ENCODE measurements around the gene TMEM18. TPM values are rescaled to one million over a fixed set of nuclear protein-coding genes. Genes with fewer than 3 reads are reported as not detected.

Gene TMEM18
- total and polyA plus RNA-seq, 2 of the 4 experiments (the other 2 are of a cell fraction): 15.2 to 30.2 TPM

GRCh38 chr2:656676-657075 is 20.5 kb downstream of the TMEM18 start:
- no peak overlapping the region for H3K14ac ChIP-seq (replicated peaks; ENCODE audit: low read depth, low read length)
- H3K79me1 ChIP-seq (ENCODE audit: low read depth in 1 of 2, low read length in 2 of 2): no peaks in the 10 kb centered on the region
- ChIA-PET CTCF (no interaction called here), POLR2A (ENCODE audit: unreplicated experiment) (no interaction called here)
- no peak overlapping the region for H2BK15ac ChIP-seq (ENCODE audit: low read depth, low read length)
- no peaks in the 10 kb centered on the region for H3K9me1 ChIP-seq (ENCODE audit: insufficient read depth, low read length)
- no peak overlapping the region for H3K4ac ChIP-seq (ENCODE audit: low read depth, low read length)
- H2BK5ac ChIP-seq (ENCODE audit: low read depth, low read length, poor library complexity, severe bottlenecking): no peak overlapping the region
- H3K4me2 ChIP-seq (ENCODE audit: low read depth, low read length): no peak overlapping the region
- H2AK5ac ChIP-seq (ENCODE audit: low read depth, low read length): no peak overlapping the region
- no CpG with 5 or more reads among the region's 5 CpGs for WGBS, 2 experiments (ENCODE audit: extremely low coverage in 2 of 2, insufficient read length in 1 of 2)
- no peak for ATAC-seq (ENCODE audit: low read depth)
- no peak for DNase-seq
- no peaks in the 10 kb centered on the region for H3K9me3 ChIP-seq (ENCODE audit: control insufficient read depth, insufficient read depth, low read length)
- H3K36me3 ChIP-seq (ENCODE audit: control insufficient read depth, insufficient read depth, low read length): no peaks in the 10 kb centered on the region
- H2BK20ac ChIP-seq (ENCODE audit: low read depth, low read length): no peak overlapping the region
- no peaks in the 10 kb centered on the region for H4K20me1 ChIP-seq (ENCODE audit: insufficient read depth, low read length)
- dilution Hi-C loops (cut with HindIII; ENCODE audit: low sequenced_read_pairs, unreplicated experiment): no loop called here
- intact Hi-C loops (cut with micrococcal nuclease): no loop called here
- H3K4me3 ChIP-seq (ENCODE audit: insufficient read depth, low read depth, low read length): no peak overlapping the region
- no peak overlapping the region for H2BK120ac ChIP-seq (ENCODE audit: low read depth, low read length)
- no peak overlapping the region for H3K18ac ChIP-seq (ENCODE audit: low read depth, low read length)
- no peak overlapping the region for H2AK9ac ChIP-seq (replicated peaks; ENCODE audit: low read depth, low read length, poor library complexity)
- H4K91ac ChIP-seq (ENCODE audit: insufficient read depth, low read depth, low read length): no peak overlapping the region
- no peak overlapping the region for H3K9ac ChIP-seq (ENCODE audit: low read depth, low read length)
- H4K5ac ChIP-seq (ENCODE audit: low read depth, low read length): no peak overlapping the region
- H4K8ac ChIP-seq (ENCODE audit: low read depth in 2 of 2, low read length in 2 of 2): no peak overlapping the region
- in situ Hi-C loops (cut with MboI; ENCODE audit: low sequenced_read_pairs): no loop called here
- no peaks in the 10 kb centered on the region for H3K4me1 ChIP-seq (ENCODE audit: control insufficient read depth, insufficient read depth, low read length)
- no peak overlapping the region for H3K23ac ChIP-seq (ENCODE audit: low read depth, low read length)
- no peak overlapping the region for H3K27ac ChIP-seq (ENCODE audit: insufficient read depth, low read length)
- TF ChIP-seq RCOR1 (IDR thresholded peaks at IDR 0.05; ENCODE audit: insufficient replicate concordance, low read length) (no peak), RFX5 (IDR thresholded peaks at IDR 0.05; ENCODE audit: low read depth, low read length) (no peak), MXI1 (IDR thresholded peaks at IDR 0.05; ENCODE audit: borderline replicate concordance, low read depth, low read length) (no peak), FOS (IDR thresholded peaks at IDR 0.05; ENCODE audit: low read depth, low read length) (no peak), MAFK (IDR thresholded peaks at IDR 0.05; ENCODE audit: low read depth, low read length) (no peak), CTCF (conservative IDR thresholded peaks at IDR 0.05; ENCODE audit: low read depth, low read length) (no peak), SMC3 (IDR thresholded peaks at IDR 0.05; ENCODE audit: low read depth, low read length) (no peak), MAZ (IDR thresholded peaks at IDR 0.05; ENCODE audit: borderline replicate concordance, low read depth, low read length) (no peak), NFE2L2 (IDR thresholded peaks at IDR 0.05; ENCODE audit: low read depth, low read length) (no peak), BHLHE40 (IDR thresholded peaks at IDR 0.05; ENCODE audit: low read depth, low read length) (no peak)
- H2AFZ ChIP-seq (replicated peaks; ENCODE audit: low read length, poor library complexity): no peak overlapping the region
- no peak overlapping the region for H3K56ac ChIP-seq (ENCODE audit: extremely low read depth, insufficient read depth, low read length)
- no TSS peak for BruUV-seq (replicated peaks)
- peaks cover 7% of the 10 kb centered on the region for H3K27me3 ChIP-seq (ENCODE audit: control insufficient read depth, insufficient read depth, low read length)

All from IMR-90 (cell line).